Sigmoid colon (tissue), 4 donors: ENCODE results near the gene GPR55.
"Not testable (repeated sequence)": the region's sequence is repeated elsewhere in the genome, so short reads cannot be mapped to it uniquely, and the experiment has no call there.

Source experiments
- CTCF ChIP-seq, 4 experiments: fragments of 450-650 bp in 3 of 4; fragments of 200-600 bp in 1 of 4; IDR thresholded peaks; one replicate each; pipeline ENCODE4 v1.5.1; 2016 to 2019; ENCODE audit warnings: antibody characterized with exemption in 4 of 4, mild to moderate bottlenecking in 3 of 4, moderate library complexity in 2 of 4
- POLR2A ChIP-seq, 2 donors: fragments of 450-650 bp; IDR thresholded peaks; one replicate each; pipeline ENCODE4 v1.6.1; 2016; ENCODE audit warnings: antibody characterized with exemption in 2 of 2, mild to moderate bottlenecking in 2 of 2, moderate library complexity in 2 of 2
- POLR2AphosphoS5 ChIP-seq, 4 donors: sonication (generic); formaldehyde crosslinking; IDR thresholded peaks; one replicate each; pipeline ENCODE4 v1.6.1; 2017; ENCODE audit warnings: antibody characterized with exemption in 4 of 4

- not testable (repeated sequence) for TF ChIP-seq CTCF, POLR2A, POLR2AphosphoS5 (IDR thresholded peaks at IDR 0.05)
Observed at GRCh38 chr2:230968314-230968713, 43.3 kb upstream of the GPR55 start.
